SK-N-SH (cell line): ENCODE measurements around the gene ULBP2. TPM values are rescaled to one million over a fixed set of nuclear protein-coding genes. Genes with fewer than 3 reads are reported as not detected.

Experiments used
- CTCF ChIA-PET: fragments of 300-600, 350-600 bp; formaldehyde crosslinking; extraction: SDS; loops from one replicate; lab custom pipeline; 2021; lab: Yijun Ruan, JAX
- POLR2A ChIA-PET: fragments of 350-600 bp; sonication (Branson Sonifier 250); formaldehyde crosslinking; extraction: SDS; loops from one replicate; lab custom pipeline; 2020; ENCODE audit warnings: antibody characterized with exemption, inconsistent platforms; lab: Yijun Ruan, JAX
- DNase-seq: peaks from one replicate; pipeline ENCODE4 v3.0.0; 2012
- H2AFZ ChIP-seq: fragments of 200-600 bp; sonication (generic); 2 replicates; pipeline ENCODE4 v1.8.1; 2016; ENCODE audit warnings: antibody characterized with exemption, mild to moderate bottlenecking, low read depth
- H3F3A ChIP-seq: fragments of 200-600 bp; sonication (generic); replicated peaks from 2 replicates; pipeline ENCODE3; 2016; ENCODE audit warnings: antibody characterized with exemption, mild to moderate bottlenecking; ENCODE audit not compliant: insufficient read depth
- H3K27ac ChIP-seq, 2 experiments: fragments of 200-500 bp in 1 of 2; fragments of 200-600 bp in 1 of 2; sonication (Bioruptor generic) in 1 of 2; sonication (generic), shearing (Covaris generic) in 1 of 2; 2 replicates each; pipeline versions ENCODE4 v1.5.1 to v1.6.1; 2014 to 2016; ENCODE audit warnings: low read depth in 2 of 2, inconsistent platforms in 1 of 2, low read length in 1 of 2, mild to moderate bottlenecking in 1 of 2, mixed read lengths in 1 of 2
- H3K27me3 ChIP-seq: fragments of 200-600 bp; sonication (generic), shearing (Covaris generic); 2 replicates; pipeline ENCODE4 v1.6.1; 2016; ENCODE audit warnings: mixed run types; ENCODE audit not compliant: insufficient read depth
- H3K36me3 ChIP-seq, 2 experiments: fragments of 200-500 bp in 1 of 2; fragments of 200-600 bp in 1 of 2; sonication (Bioruptor generic) in 1 of 2; sonication (generic) in 1 of 2; replicated peaks in 1 of 2; 2 replicates each; pipeline versions ENCODE3 to v1.5.1; 2014 to 2016; ENCODE audit warnings: low read length in 1 of 2, mild to moderate bottlenecking in 1 of 2; ENCODE audit not compliant: insufficient read depth in 2 of 2, control insufficient read depth in 1 of 2
- H3K4me1 ChIP-seq, 2 experiments: fragments of 200-500 bp in 1 of 2; fragments of 200-600 bp in 1 of 2; sonication (Bioruptor generic) in 1 of 2; sonication (generic), shearing (Covaris generic) in 1 of 2; 2 replicates each; pipeline versions ENCODE4 v1.5.1 to v1.6.1; 2014 to 2016; ENCODE audit warnings: low read depth in 1 of 2, low read length in 1 of 2, mixed run types in 1 of 2; ENCODE audit not compliant: insufficient read depth in 2 of 2, control insufficient read depth in 1 of 2
- H3K4me2 ChIP-seq: fragments of 200-600 bp; sonication (generic), shearing (Covaris generic); 2 replicates; pipeline ENCODE4 v1.6.1; 2017; ENCODE audit warnings: mixed run types
- H3K4me3 ChIP-seq, 2 experiments: fragments of 200-500 bp in 1 of 2; fragments of 200-600 bp in 1 of 2; sonication (Bioruptor generic) in 1 of 2; sonication (generic), shearing (Covaris generic) in 1 of 2; 2 replicates each; pipeline versions ENCODE4 v1.5.1 to v1.8.1; 2014 to 2016; ENCODE audit warnings: low read depth in 2 of 2, inconsistent platforms in 1 of 2, low read length in 1 of 2, mild to moderate bottlenecking in 1 of 2, mixed read lengths in 1 of 2, moderate library complexity in 1 of 2
- H3K79me2 ChIP-seq: fragments of 200-600 bp; sonication (generic); 2 replicates; pipeline ENCODE4 v1.8.1; 2017; ENCODE audit warnings: mild to moderate bottlenecking; ENCODE audit not compliant: insufficient read depth
- H3K9ac ChIP-seq: fragments of 200-600 bp; sonication (generic); 2 replicates; pipeline ENCODE4 v1.6.1; 2017; ENCODE audit warnings: mixed run types
- H3K9me2 ChIP-seq: fragments of 200-600 bp; sonication (generic); 2 replicates; pipeline ENCODE4 v1.6.1; 2017; ENCODE audit warnings: mixed run types
- H3K9me3 ChIP-seq: fragments of 200-600 bp; sonication (generic); 2 replicates; pipeline ENCODE4 v1.6.1; 2017; ENCODE audit warnings: mixed run types, mild to moderate bottlenecking, moderate library complexity
- H4K20me1 ChIP-seq: fragments of 200-600 bp; sonication (generic); 2 replicates; pipeline ENCODE4 v1.6.1; 2017; ENCODE audit warnings: mild to moderate bottlenecking, mixed run types; ENCODE audit not compliant: insufficient read depth
- CTCF ChIP-seq: fragments of 200-600 bp; sonication (generic); IDR thresholded peaks from 2 replicates; pipeline ENCODE4 v1.6.1; 2017; ENCODE audit warnings: antibody characterized with exemption, mild to moderate bottlenecking, moderate library complexity
- FOSL2 ChIP-seq: IDR thresholded peaks from 2 replicates; pipeline ENCODE4 v1.4.0; 2012; ENCODE audit warnings: low read depth, mild to moderate bottlenecking, moderate library complexity, borderline replicate concordance
- GATA2 ChIP-seq: sonication (generic); formaldehyde crosslinking; IDR thresholded peaks from 2 replicates; pipeline ENCODE4 v1.5.0; 2020; ENCODE audit warnings: mild to moderate bottlenecking, missing genetic modification reagents
- MAX ChIP-seq: IDR thresholded peaks from 2 replicates; pipeline ENCODE4 v1.4.0; 2012; ENCODE audit warnings: low read depth
- MEF2A ChIP-seq: IDR thresholded peaks from 2 replicates; pipeline ENCODE4 v1.4.0; 2012; ENCODE audit warnings: low read depth, borderline replicate concordance
- NFIC ChIP-seq: IDR thresholded peaks from 2 replicates; pipeline ENCODE4 v1.4.0; 2012; ENCODE audit warnings: borderline replicate concordance
- NRF1 ChIP-seq: IDR thresholded peaks from 2 replicates; pipeline ENCODE4 v1.6.1; 2012; ENCODE audit warnings: low read depth, mild to moderate bottlenecking, low read length
- PBX3 ChIP-seq: IDR thresholded peaks from 2 replicates; pipeline ENCODE4; 2012
- POLR2AphosphoS5 ChIP-seq: IDR thresholded peaks from 2 replicates; pipeline ENCODE4 v1.6.1; 2012; ENCODE audit warnings: low read depth, low read length
- RCOR1 ChIP-seq: fragments of 150-350 bp; IDR thresholded peaks from 2 replicates; pipeline ENCODE4 v1.6.1; 2017; ENCODE audit warnings: antibody characterized with exemption, low read length
- REST ChIP-seq: IDR thresholded peaks from 2 replicates; pipeline ENCODE4 v1.6.1; 2012; ENCODE audit warnings: mild to moderate bottlenecking, low read depth, low read length, moderate library complexity
- RXRA ChIP-seq: IDR thresholded peaks from 2 replicates; pipeline ENCODE4 v1.4.0; 2012; ENCODE audit warnings: low read depth, mild to moderate bottlenecking, borderline replicate concordance
- SIN3A ChIP-seq: IDR thresholded peaks from 2 replicates; pipeline ENCODE4 v1.6.1; 2012; ENCODE audit warnings: low read depth, mild to moderate bottlenecking, low read length, moderate library complexity, borderline replicate concordance
- TAF1 ChIP-seq: IDR thresholded peaks from 2 replicates; pipeline ENCODE4 v1.6.1; 2012; ENCODE audit warnings: low read depth, mild to moderate bottlenecking, low read length, moderate library complexity, borderline replicate concordance
- YY1 ChIP-seq: IDR thresholded peaks from 2 replicates; pipeline ENCODE4 v1.4.0; 2012; ENCODE audit warnings: low read depth, mild to moderate bottlenecking
- WGBS: methylation state at CpG from one replicate; pipeline ENCODE4 v1.1.6; 2017; ENCODE audit warnings: low lambda C conversion rate; 5-methylcytosine and 5-hydroxymethylcytosine counted together
- polyA plus RNA-seq, 3 experiments: library from polyadenylated mRNA; depleted of rRNA; stranded (reverse); fragments of >200 nt; gene quantifications; 2 replicates each; pipeline ENCODE4 v1.2.3, GENCODE V29; 2012

Gene ULBP2
- polyA plus RNA-seq, 1 of the 3 experiments (the other 2 are of a cell fraction), result 5.0 TPM

GRCh38 chr6:149963212-149963461, 21.3 kb downstream of the ULBP2 start:
- H3K4me3 ChIP-seq, result peak overlapping the region in 1 of 2 experiments; percentile 30; a peak in 2 of 4 replicates
- ChIA-PET POLR2A (no interaction called here), CTCF (no interaction called here)
- peak overlapping the region; percentile 6; the same call in 1 of the 2 replicates for H2AFZ ChIP-seq
- no peak for DNase-seq
- 19% methylated on average over 8 of the region's 8 CpGs for WGBS
- TF ChIP-seq REST (no peak), MAX (no peak), MEF2A (no peak), RXRA (no peak), YY1 (no peak), TAF1 (no peak), SIN3A (no peak), POLR2AphosphoS5 (no peak), NRF1 (no peak), RCOR1 (no peak), FOSL2 (no peak), CTCF (no peak), GATA2 (CRISPR knock-in tag) (no peak), PBX3 (no peak), NFIC (no peak)
- no peaks in the 10 kb centered on the region for H3K9me2 ChIP-seq
- H3K4me2 ChIP-seq, result peak overlapping the region; percentile 62; the same call in 1 of the 2 replicates
- no peaks in the 10 kb centered on the region for H3F3A ChIP-seq
- H3K27me3 ChIP-seq, result peaks cover 54% of the 10 kb centered on the region
- H3K4me1 ChIP-seq, result peaks cover 0 to 16% of the 10 kb centered on the region in 2 experiments; a peak in 1 of 4 replicates
- H3K36me3 ChIP-seq, result no peaks in the 10 kb centered on the region
- H3K9ac ChIP-seq, result no peak overlapping the region
- H4K20me1 ChIP-seq, result no peaks in the 10 kb centered on the region
- H3K27ac ChIP-seq, result no peak overlapping the region
- H3K9me3 ChIP-seq, result no peaks in the 10 kb centered on the region
- H3K79me2 ChIP-seq, result no peaks in the 10 kb centered on the region
